Endometrial microvascular endothelial cells (primary cell): ENCODE measurements around the gene PTPN21. TPM values are rescaled to one million over a fixed set of nuclear protein-coding genes. Genes with fewer than 3 reads are reported as not detected.

Experiments used
- in situ Hi-C: cut with HindIII; loops from 2 replicates; pipeline ENCODE4 v1.10.0; 2017; ENCODE audit warnings: low sequenced_read_pairs, low pct_unique_long_range_greater_than_20kb; ENCODE audit errors: inconsistent ontology term
- total RNA-seq: library from RNA; depleted of rRNA; stranded (reverse); fragments of >200 nt; gene quantifications from one replicate; pipeline ENCODE4 v1.2.3, GENCODE V29; 2015; ENCODE audit errors: inconsistent ontology term

PTPN21 gene
- total RNA-seq, 1 donor from 2014 or later, result 8.0 TPM

DNA sequence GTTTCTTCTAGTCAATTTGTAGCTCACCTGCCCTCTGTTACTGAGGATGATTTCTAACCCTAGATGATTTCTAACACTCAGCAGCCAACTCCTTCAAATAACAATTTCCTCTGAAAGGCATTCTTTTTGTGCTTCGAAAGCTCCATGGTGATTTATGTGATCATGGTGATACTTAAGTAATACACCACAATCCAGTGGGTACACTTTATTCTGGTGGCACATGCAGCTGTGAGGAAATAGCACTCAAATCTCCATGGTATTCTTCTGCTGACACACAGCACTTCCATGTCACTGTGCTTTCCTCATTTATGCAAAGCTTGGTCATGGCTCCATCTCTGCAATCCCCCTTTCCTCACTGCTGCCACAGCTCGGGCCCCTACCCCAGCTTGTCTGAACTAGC lies 73.7 kb downstream of the PTPN21 start:
- in situ Hi-C loops, result no loop called here

DNA sequence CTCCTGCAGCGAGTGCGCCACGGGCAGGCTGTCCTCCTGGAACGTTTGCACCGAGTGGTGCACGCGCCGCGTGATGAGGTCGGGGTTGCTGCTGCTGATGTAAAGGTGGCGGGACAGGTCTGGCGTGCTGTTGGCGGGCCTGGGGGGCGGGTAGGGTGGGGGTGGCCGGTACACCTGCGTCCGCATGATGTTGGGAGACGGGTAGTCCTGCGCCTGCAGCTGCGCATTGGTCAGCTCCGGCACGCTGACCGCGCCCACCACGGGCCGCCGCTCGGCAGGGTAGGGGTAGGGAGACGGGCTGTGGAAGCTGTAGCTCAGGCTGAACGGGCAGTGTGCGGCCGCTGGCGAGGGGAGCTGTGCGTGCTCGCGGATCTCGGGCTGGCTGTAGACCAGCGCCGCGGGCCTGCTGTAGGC lies 75.2 kb downstream of the PTPN21 start:
- in situ Hi-C loops, result no loop called here

DNA sequence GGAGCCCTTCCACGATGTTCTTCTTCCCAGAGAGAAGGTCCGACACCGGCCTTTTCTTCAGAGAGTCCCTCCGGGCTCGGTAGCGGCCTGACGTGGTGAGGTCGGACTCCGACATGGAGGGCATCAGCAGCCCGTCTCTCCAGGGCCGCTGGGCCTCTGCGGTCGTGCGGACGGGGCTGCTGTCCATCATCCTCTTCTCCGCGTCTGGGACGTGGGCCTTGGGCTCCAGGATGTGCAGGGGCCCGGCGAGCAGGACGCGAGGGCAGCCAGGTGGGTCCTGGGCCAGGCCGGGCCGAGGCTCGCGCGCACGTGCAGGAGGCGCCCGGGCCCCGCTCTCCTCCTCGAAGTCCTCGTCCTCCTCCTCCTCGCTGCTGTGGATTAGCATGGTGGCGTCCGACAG lies 75.9 kb downstream of the PTPN21 start:
- in situ Hi-C loops, result no loop called here

DNA sequence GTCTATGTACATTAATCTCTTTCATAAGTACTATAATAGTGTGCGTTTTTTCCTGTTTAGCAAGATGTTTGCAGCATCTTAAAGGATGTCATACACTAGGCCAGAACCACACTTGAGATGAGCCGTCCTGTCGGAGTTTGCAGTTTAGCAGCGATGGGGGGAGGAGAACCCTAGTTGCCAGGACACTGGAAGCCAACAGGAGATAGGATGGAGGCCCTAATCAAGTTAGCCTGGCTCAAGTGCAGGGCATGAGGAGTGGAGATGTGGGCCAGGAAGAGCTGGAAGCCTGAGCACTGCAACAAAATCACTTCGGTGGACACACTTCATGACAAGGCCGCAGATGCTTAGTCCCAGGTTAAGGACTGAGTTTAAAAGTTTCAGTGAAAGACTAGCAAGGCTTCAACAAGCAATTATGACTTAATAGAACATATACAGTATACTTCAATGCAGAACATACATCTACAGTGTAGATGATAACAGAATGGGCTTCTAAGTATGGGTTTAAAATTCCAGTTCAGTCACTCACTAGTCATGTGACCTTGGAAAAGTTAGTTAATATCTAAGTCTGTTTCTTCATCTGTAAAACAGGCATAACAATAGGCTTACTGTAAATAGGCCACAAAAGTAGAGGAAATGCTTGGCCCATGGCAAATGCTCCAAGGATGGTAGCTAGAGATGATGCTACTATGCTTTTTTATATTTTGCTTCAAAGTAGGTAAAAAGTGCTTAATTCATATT lies 77.1 kb downstream of the PTPN21 start:
- in situ Hi-C loops, result no loop called here

DNA sequence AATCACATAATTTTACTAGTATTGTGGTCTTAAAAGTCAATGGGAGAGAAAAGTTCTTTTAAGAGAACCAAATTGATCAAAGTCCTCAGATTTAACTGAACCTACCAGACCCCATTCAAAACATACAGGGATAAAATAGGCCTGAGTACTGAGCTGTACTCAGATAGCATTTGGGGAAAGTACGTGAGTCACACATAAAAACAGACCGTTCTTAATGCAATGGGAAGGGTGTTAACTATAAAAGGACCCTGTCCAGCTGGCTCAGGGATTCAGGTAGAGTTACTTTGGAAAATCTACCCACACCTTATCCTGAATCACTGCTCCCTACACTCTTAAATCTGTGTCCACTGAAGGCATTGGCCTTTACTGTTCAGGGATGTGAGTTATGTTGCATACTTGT lies 78.0 kb downstream of the PTPN21 start:
- in situ Hi-C loops, result no loop called here

DNA sequence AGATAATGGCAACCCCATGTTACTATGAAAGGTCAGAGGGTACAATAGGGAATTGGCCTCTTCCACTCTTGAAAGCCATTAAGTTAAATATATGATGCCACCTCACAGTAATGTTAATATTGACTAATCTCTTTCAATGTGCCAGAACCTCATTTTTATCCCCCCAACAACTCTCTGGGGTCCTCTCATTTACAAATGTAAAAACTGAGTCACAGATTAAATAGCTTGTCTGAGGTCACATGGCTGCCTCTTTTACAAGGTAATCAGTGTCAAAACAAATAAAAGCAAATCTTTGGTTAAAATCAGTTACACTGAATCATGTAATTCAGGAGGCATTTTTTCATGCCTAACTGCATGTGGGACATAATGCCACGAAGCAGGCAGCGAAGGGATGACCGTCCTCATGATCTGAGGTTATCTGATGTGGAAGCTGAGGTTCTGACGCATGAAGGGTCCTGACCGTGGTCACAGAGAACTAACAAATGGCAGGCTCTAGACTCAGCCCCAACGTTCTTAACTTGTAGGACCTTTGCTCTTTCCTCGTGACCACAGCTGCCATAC lies 78.5 kb downstream of the PTPN21 start:
- in situ Hi-C loops, result no loop called here

DNA sequence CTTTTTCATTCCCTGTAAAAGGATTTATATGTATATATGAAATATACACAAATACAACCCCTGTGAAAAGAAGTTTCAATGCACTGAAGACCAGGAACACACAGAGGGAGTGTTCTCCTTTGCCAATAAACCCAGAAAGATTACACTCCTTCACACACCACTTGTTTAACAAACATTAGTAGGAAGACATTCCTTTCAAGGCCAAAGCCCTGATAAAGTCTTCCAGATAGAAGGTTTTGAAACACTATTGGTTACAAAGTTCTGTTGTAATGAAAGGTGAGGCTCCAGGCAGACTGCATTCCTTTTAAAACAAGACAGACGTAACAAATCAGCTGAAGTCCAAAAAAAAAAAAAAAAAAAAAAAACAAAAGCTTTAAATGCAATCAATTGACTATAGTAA lies 81.0 kb downstream of the PTPN21 start:
- in situ Hi-C loops, result no loop called here

DNA sequence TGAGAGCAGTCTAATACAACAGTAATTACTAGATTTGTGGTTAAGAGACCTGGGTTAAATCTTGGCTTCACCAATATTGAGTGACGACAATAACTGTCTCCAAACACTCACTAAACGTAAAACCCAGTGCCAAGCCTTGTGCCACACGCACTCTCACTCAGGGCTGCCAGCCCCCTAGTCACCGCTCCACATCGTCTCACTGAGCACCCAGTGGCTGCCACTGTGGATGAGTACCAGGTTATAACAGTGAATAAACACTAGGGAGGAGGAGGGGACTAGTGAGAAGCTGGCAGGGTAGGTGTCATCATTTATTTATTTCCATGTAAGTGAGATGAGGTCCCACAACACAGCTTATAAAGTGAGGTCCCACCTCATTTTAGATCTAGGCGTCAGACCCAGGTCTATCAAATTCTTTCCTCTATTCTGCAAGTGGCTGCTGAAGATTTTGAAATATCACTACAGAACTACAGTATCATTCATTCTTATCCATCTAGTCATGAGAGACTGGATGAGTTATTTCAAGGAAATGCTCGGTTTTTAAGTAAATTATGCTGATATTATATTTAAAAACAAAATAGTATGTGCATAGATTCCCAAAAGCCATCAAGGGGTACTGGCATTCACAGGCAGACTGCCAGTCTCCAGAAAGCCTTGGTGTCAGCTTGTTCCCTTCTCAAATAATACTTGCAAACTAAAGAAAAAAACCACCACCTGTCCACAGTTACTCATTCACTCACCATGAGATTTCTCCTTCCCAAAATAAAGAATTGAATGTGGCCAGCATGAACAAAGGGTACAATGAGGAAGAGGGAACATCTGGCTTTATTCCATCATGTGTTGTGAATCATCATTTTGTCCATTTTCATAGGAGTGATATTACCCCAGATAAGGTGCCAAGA lies 84.0 kb downstream of the PTPN21 start:
- in situ Hi-C loops, result no loop called here

DNA sequence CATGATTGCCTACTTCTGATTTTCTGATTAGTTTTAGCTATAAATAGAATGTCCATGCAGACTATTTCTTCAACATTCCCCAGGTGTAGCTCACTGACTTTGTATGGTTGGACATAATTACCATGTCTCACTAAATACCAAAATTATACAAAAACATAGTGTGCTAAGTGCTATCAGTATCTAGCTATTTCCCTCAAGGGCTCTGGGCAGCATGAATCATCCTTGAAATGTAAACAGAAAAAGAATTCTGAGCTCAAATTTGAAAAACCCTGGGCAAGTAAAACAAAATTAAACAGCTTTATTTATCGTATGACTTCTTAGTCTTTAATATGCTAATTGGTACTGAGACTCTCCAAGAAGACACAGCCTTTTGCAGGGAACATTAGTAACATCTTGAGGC lies 86.4 kb downstream of the PTPN21 start:
- in situ Hi-C loops, result no loop called here

DNA sequence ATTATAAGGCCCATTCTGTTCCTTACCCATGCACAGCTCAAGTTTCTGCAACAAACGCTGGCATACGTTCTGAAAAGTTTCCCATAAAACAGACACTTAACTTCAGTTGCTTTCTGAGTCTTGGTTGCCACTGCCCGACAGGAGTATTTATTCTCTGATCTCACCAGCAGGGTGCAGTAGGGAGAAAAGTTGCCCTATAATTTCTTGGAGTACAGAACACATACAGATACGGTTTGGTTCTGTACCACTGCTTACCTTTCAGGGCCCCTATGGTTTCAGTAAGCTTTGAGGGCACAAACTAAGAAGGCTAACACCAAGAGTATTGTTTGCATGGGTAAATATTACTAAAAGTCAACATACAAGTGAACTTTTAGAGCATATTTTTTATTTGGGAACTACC lies 91.5 kb downstream of the PTPN21 start:
- in situ Hi-C loops, result no loop called here

DNA sequence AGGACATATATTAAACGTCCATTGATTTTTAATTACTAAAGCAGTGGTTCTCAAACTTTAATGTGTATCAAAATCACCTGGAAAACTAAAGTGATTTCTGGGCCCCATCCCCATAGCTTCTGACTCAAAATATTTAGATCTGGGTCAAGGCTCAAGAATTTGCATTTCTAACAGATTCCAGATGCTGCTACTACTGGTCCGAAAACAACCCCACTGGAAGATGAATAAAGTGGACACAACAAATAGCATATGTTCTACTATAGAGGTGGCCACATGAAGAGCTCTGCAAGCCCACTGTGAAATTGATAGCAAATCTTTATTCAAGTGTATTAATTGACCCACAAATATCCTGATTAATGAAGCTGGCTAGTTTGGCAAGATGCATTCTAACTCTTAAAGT lies 99.9 kb downstream of the PTPN21 start:
- in situ Hi-C loops, result no loop called here

DNA sequence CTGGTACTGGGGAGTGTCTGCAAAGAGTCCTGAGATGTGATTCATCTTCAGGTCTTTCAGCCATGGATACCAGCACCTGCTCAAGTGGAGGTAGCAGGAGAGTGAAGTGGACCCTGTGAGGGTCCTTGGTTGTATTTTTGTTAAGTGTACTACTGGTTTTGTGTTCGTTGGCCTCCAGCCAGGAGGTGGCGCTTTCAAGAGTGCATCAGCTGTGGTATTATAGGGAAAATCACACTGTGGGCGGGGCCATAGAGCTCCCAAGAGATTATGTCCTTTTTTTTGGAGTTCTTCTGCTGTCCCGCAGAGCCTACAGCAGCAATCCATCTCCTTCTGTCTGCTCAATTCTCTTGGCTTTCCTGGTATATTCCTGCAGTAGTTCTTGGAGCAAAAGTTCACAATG lies 102.6 kb downstream of the PTPN21 start:
- in situ Hi-C loops, result no loop called here

DNA sequence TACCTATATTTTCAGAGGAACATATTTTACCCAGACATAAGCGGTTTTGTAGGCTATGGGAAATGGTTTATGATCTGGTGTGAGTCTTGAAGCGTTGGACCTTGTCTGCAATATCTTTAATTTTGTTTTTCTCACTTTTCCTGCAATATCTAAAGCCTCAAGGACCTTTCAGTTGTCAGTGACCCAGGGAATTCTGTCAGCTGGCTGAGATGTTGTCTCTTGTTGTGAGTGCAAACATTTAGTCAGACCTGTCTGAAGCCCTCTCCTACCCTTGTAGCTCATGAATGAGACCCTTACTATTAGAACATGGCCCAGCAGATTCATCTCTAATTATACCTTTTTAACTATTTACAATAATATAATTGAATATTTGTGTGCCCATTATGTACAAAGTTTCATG lies 115.7 kb downstream of the PTPN21 start:
- in situ Hi-C loops, result no loop called here

DNA sequence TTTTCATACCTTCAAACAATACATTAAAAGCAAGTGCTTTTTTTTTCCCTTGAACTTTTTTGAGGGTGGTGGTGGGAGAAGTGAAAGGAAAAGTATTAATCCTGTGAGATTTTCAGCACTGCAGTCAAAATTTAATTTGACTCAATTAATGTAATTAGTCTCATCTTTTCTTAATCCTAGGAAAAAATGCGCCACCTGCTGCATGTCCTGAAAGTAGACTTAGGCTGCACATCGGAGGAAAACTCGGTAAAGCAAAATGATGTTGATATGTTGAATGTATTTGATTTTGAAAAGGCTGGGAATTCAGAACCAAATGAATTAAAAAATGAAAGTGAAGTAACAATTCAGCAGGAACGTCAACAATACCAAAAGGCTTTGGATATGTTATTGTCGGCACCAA lies 117.1 kb downstream of the PTPN21 start:
- in situ Hi-C loops, result no loop called here

DNA sequence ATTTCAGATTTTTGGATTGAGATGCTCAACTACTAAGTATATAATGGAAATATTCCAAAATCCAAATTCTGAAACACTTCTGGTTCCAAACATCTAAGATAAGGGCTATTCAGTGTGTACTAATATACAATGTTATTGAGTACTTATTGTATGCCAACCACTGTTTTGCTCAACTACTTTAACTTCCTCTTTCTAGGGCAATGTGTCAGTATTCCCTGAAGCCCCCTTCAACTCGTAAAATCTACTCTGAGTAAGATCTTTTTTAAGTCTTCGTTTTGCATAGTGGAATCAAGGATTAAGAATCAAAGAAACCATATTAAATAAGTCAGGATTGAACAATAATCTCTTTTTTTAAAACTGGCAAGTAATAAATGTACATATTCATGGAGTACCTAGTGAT lies 123.8 kb downstream of the PTPN21 start:
- in situ Hi-C loops, result no loop called here

DNA sequence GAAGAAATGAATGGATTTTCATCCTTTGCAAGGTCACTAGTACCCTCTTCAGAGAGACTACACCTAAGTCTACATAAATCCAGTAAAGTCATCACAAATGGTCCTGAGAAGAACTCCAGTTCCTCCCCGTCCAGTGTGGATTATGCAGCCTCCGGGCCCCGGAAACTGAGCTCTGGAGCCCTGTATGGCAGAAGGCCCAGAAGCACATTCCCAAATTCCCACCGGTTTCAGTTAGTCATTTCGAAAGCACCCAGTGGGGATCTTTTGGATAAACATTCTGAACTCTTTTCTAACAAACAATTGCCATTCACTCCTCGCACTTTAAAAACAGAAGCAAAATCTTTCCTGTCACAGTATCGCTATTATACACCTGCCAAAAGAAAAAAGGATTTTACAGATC lies 128.5 kb downstream of the PTPN21 start:
- in situ Hi-C loops, result no loop called here

DNA sequence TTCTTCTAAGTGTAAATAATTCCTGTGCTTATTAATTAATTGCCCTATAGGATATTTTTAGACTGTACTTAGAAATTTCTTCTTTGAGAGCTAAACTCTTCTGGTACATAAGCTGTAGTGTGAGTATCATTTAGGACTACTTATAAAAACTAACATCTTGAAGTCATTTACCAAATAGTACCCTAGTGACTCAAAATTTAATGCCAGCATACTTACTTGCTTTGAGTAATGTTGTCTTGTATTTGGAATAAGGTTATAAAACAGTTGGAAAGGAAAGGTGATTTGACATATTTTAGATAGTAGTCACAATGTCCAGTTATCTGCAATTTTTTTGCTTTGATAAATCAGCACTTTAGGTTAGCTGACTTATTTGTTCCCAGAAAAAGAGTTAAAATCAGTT lies 130.2 kb downstream of the PTPN21 start:
- in situ Hi-C loops, result no loop called here

DNA sequence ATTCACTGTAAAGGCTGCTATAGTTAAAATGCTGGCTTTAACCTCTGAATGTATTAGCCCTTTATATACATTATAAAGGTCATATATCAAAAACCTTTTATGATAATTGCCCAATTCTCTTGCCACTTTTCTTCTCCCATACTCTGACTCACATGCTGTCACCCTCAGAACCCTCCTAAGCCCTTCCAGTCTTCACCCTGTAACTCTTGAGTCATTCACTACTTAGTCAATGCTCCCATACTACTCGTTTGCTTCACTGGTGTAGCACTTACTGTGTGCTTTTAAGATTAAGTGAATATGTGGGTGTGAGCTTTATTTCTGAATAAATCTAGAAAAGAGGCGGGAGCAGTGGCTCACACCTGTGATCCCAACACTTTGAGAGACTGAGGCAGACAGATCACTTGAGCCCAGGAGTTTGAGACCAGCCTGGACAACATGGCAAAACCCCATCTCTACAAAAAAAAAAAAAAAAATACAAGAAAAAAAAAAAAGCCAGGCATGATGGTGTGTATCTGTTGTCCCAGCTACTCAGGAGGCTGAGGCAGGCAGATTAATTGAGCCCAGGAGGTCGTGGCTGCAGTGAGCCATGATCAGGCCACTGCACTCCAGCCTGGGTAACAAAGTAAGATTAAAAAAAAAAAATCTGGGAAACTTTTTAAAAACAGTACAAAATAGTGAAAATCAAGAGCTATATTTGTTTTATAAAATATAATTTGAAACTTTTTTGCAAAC lies 131.7 kb downstream of the PTPN21 start:
- in situ Hi-C loops, result no loop called here

DNA sequence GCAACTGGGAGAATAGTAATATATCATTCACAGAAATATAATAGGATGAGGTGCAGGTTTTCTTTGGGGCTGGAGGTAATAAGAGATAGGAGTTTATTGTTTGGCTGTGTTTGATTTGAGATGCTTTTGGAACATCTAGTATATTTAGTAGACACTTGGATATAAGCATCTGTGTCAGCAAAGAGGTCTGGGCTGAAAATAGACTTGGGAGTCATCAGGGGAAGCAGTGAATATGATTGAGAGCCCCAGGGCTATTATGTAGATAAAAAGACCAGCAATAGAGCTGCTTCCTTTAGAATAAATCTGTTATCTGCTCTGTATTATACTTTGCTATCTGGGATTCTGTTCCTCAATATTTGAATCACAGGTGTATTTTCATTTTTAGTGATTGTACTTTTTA lies 132.8 kb downstream of the PTPN21 start:
- in situ Hi-C loops, result no loop called here
